ENCODE measurements around the gene LPIN3.

DNA sequence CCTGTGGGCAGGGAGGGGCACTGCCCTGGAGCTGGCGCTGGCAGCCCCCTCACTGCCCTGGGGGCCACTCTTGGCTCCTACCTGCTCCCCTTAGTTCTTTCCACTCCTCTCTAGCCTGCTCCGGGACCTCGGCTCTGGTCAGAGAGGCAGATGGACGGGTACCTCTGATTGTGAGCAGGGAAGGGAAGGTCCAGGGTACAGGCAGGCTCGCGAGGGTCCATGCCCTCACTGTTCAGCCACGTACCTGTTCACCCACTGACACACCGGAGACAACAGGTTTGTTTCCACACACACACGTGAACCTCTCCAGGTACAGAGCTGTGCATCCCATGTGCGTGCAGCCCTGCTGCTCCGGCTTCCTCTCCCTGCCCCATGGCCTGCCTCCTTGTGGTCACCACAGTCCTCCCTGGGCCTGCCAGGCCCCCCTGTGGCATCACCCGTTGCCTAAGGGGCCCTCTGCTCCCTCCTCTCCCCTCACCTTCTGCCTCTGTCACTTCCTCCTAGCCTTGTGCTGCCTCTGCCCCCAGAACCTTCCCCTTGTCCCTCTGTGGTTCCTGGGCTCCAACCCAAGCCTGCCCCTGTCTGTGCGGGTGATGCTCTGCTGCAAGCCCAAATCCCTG is 23.7 kb downstream of the LPIN3 start:
- TF ChIP-seq, protein P1, sequence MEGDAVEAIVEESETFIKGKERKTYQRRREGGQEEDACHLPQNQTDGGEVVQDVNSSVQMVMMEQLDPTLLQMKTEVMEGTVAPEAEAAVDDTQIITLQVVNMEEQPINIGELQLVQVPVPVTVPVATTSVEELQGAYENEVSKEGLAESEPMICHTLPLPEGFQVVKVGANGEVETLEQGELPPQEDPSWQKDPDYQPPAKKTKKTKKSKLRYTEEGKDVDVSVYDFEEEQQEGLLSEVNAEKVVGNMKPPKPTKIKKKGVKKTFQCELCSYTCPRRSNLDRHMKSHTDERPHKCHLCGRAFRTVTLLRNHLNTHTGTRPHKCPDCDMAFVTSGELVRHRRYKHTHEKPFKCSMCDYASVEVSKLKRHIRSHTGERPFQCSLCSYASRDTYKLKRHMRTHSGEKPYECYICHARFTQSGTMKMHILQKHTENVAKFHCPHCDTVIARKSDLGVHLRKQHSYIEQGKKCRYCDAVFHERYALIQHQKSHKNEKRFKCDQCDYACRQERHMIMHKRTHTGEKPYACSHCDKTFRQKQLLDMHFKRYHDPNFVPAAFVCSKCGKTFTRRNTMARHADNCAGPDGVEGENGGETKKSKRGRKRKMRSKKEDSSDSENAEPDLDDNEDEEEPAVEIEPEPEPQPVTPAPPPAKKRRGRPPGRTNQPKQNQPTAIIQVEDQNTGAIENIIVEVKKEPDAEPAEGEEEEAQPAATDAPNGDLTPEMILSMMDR (conservative IDR thresholded peaks at IDR 0.05; ENCODE audit: low read depth, low read length) = no peak
- TF ChIP-seq RAD21 (IDR thresholded peaks at IDR 0.05; ENCODE audit: low read length) (no peak), CEBPB (IDR thresholded peaks at IDR 0.05; ENCODE audit: low read depth, low read length) (no peak), RFX5 (IDR thresholded peaks at IDR 0.05; ENCODE audit: low read depth, low read length) (no peak), POLR2A (IDR thresholded peaks at IDR 0.05; ENCODE audit: low read depth, low read length) (no peak), FOS (IDR thresholded peaks at IDR 0.05; ENCODE audit: low read depth, low read length) (no peak), MAFK (IDR thresholded peaks at IDR 0.05; ENCODE audit: low read depth, low read length) (no peak), SMC3 (IDR thresholded peaks at IDR 0.05; ENCODE audit: low read depth, low read length) (no peak), RCOR1 (IDR thresholded peaks at IDR 0.05; ENCODE audit: insufficient replicate concordance, low read length) (no peak), BHLHE40 (IDR thresholded peaks at IDR 0.05; ENCODE audit: low read depth, low read length) (no peak), MXI1 (IDR thresholded peaks at IDR 0.05; ENCODE audit: borderline replicate concordance, low read depth, low read length) (no peak), MAZ (IDR thresholded peaks at IDR 0.05; ENCODE audit: borderline replicate concordance, low read depth, low read length) (no peak)
- TF ChIP-seq, protein P2, sequence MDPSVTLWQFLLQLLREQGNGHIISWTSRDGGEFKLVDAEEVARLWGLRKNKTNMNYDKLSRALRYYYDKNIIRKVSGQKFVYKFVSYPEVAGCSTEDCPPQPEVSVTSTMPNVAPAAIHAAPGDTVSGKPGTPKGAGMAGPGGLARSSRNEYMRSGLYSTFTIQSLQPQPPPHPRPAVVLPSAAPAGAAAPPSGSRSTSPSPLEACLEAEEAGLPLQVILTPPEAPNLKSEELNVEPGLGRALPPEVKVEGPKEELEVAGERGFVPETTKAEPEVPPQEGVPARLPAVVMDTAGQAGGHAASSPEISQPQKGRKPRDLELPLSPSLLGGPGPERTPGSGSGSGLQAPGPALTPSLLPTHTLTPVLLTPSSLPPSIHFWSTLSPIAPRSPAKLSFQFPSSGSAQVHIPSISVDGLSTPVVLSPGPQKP (IDR thresholded peaks at IDR 0.05; ENCODE audit: borderline replicate concordance, low read depth, low read length) = no peak
- TF ChIP-seq, protein P3, sequence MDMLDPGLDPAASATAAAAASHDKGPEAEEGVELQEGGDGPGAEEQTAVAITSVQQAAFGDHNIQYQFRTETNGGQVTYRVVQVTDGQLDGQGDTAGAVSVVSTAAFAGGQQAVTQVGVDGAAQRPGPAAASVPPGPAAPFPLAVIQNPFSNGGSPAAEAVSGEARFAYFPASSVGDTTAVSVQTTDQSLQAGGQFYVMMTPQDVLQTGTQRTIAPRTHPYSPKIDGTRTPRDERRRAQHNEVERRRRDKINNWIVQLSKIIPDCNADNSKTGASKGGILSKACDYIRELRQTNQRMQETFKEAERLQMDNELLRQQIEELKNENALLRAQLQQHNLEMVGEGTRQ (IDR thresholded peaks at IDR 0.05; ENCODE audit: low read depth, low read length) = no peak

Measured in IMR-90 (cell line).